Limb (tissue), 2 donors: ENCODE results near the gene SVIL.
"Not testable (repeated sequence)": the region's sequence is repeated elsewhere in the genome, so short reads cannot be mapped to it uniquely, and the experiment has no call there.

Experiments used
- DNase-seq, 2 donors: peaks; one replicate each; pipeline ENCODE4 v3.0.0-alpha.2; 2016; ENCODE audit errors: extremely low spot score in 2 of 2

SVIL gene

DNA sequence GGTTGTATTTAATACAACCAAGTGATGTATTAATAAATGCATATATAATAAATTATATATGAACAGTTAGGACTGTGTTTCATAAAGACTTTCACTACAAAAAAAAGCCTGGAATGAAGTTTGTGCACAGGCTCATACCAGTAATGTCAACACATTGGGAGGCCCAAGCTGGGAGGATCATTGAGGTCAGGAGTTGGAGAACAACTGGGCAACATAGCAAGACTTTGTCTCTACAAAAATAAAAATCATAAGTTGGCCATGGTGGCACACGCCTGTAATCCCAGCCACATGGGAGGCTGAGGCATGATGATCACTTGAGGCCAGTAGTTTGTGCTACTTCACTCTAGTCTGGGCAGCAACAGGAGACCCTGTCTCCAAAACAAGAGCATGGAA, 15.8 kb upstream of the SVIL start:
- DNase-seq: no peak

DNA sequence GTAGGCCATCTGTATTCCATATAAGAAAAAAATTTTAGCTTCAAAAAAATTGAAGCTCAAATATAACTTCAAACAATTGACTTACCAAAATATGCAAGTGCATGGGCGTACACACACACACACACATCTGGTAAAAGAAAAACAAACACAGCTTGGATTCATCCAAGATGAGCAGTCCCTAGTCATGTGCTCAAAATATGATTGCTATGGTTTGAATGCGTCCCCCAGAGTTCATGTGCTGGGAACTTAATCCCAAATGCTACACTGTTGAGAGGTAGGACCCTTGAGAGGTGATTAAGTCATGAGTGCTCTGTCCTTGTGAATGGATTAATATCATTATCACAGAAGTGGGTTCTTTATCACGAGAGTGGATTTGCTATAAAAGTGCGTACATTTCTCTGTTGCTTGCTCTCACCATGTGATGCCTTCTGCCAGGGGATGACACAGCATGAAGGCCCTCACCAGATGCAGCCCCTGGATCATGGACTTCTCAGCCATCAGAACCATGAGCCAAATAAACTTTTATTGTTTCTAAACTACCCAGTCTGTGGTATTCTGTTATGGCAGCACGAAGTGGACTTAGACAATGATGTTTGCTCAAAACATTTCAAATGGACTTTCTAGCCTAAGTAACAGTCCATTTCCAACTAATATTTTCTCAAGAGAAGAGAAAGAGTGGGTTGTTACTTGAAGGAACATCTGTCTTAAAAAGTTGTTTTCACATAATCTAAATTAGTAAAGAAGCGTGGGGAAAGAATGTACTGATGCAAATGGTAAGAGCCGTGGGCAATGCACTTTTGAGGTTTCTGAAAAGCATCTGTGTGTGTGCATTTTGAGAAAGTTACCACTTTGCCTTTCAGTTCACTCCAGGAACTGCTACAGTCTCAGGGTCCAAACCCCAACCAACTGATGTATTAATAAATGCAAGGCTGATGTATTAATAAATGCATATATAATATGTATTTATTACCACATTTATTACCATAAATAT, 15.1 kb upstream of the SVIL start:
- no peak for DNase-seq

- no peak for DNase-seq
Measured at GRCh38 chr10:29648983-29649268, 14.2 kb upstream of the SVIL start.

DNA sequence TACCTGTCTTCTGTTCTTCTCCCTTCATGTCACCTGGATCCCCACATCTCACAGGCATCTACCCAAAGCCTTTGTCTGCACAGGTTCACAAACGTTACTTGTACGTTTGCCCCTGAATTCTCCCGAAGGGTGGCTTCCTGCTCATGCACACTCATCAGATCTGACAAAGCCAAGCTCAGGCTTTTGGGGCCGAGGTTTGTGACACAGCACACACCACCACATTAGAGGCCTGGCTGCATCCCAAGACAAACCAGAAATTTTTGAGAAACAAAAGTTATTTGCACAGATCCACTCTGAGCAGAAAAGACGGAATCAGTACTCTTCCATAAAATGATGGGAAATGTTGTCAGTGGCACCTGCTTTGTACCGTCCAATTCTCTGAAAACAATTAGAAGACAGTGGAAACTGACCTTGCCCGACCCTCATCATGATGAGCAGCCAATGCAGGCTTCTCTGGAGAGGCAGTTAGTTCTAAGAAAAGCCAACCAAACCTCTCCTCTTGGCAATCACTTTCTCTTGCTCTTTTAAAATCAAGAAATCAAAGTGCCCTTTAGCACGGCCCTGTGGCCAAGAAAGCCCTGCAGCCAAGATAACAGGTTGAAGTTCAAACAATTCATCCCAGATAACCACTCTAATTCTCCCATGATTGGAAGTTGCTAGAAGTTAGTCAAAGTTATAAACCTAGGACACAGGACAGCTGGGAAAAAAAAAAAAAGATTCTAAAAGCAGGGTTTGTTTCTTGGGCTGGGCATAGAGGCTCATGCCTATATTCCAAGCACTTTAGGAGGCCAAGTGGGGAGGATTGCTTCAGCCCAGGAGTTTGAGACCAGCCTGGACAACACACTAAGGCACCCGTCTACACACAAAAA, 13.6 kb upstream of the SVIL start:
- no peak for DNase-seq

- DNase-seq: no peak
Measured at GRCh38 chr10:29647478-29647877, 12.7 kb upstream of the SVIL start.

GRCh38 chr10:29646960-29647461, 12.2 kb upstream of the SVIL start:
- DNase-seq: peak in 1 of 2 donors; percentile 71

DNA sequence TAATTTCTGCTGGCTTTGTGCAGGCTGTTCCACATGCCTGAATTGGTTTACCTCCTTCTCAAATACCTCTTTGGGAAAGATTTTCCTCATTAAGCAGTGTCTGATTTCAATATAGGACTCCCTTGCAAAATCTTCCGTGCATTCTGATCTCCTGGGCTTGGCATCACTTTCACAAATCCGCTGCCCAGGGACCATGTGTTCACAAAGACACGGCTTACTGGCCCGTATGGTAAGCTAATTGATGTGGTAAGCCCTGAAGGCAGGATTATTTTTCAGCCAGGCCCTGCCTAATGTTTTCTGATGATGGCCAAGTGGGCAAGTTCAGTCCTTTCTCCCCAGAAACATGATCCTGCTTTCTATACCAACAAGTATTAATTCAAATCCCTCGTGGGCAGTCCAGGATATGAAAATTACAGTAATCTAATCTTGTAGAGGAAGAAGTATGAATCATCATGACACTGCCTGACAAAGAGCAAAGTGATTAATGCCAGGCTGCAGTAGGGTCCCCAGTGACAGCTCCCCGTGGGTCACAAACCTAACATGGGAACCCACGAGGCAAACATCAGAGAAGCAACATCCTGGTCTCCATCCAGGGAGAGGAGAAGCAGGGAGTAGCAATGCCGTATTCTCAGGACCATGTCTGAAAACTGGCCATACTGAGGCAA, 11.6 kb upstream of the SVIL start:
- DNase-seq: peak; percentile 50 to 61

DNA sequence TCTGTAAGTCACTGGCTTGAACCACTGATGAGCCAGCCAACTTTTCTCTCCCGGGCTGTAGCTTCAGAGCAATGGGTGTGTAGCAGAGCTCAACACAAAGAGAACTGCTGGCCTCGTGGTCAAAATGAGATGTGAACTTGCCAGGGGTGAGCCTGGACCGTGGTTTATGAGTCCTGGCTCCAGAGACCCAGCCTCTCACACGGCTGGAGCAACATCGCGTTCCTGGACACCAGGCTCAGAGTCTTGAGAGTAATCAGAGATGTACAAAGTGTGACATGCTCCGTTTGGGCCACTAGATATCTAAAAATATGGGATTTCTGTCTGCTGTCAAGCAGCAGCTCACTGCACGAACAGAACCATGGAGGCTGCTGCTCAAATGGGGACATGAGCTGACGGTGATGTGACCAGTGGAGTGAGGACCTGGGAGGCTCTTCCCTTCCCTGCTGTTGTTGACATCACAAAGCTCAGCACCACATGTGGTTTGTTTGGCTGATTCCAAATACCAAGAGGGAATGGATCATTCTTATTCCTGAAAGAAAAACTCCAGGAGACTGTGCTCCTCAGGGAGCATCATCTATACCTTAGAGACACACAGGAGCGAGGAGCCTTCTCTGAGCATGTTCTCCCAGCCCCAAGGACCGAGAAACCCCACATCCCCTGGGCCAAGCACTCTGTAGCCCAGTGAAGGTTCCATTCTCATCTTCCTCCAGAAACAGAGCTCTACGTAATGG, 9.2 kb upstream of the SVIL start:
- no peak for DNase-seq

DNA sequence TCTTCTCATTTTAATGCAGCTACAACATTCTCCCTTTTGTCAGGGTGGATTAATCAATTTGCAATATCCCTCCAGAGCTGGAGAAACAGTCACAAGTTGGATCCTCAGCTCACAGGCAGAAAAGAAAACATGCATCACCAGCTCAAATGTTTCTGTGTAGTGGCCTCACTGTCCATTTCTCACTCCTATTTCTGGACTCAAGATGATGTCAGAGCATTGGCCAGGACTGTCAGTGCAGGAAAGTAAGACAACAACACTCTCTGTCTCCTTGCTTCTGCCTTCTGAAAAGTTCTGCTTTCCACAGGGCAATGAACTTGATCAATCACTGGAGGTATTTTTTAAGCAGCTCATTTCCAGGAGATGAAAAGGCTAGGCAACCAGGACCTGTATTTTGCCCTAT, 8.2 kb upstream of the SVIL start:
- no peak for DNase-seq

GRCh38 chr10:29637537-29637936, 2.8 kb upstream of the SVIL start:
- DNase-seq: no peak

GRCh38 chr10:29636178-29636577, 1.4 kb upstream of the SVIL start:
- DNase-seq: no peak

DNA sequence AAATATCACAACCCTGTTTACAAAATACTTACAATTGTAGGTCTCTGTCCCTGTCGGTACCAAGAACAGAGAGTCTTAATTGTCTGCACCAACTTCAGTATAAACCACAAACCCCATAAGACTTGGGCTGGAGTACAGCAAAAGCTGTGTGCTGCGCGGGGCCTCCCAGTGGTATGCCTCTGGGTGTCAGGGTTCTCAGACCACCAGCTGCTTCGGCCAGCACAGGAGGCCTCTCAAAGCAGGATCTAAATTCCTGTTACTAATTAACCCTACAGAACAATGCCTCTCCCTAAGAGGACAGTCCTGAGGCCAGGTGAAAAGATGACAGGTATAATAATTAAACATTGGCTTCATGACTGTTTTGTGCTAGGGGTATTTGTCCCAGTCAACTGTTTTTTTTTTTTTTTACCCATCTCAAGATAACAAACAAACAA, 957 bp upstream of the SVIL start:
- no peak for DNase-seq

GRCh38 chr10:29634105-29634504, 666 bp downstream of the SVIL start:
- no peak for DNase-seq

DNA sequence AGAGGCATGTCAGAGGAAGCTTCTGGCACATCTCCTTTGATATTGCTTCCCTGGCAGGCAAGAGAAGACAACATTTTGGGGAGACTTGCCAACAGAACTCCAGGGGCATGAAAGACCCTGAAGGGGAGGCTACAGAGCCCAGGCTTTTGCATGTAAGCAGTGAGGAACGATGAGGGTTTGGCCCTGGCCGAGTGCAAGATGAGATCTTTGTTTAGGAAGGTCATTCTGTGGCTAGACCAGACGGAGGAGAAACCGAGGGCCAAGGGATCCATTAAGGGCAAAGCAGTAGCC, 3.8 kb downstream of the SVIL start:
- DNase-seq: no peak

DNA sequence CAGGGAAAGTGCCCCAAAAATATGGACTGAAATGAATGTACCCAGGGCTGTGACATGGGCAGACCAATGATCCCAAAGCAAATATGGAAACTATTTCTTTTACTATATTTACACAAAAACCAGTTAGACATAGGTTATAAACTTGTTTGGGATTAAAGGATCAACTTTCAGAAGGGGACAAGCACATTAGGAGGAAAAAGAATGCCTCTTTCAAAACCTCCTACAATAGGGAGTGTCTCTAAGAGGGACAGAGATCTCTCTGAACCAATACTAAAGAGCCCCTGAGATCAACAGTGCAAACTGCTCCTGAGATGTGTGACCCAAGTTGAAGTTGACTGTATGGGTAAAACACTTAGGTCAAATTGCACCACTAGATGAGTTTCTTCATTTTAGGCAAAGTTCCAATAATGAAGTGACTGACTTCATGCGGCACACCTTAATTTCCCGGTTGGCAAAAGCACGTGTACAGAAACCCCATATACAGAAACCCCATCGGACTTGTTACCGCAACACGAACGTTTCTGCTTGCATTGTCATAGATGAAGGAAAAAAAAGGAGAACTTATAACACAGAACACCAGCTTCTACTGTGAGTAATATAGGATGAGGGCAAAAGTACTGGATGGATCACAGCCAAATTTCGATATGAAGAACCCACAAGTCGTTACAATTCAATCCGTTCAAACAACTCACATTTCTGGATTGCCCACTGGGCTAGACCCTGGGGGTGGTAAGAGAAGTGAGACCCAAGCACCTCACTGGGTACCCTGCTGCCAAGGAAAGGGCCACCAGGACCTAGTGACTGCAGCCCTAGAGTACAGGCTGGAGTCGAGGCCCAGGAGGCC, 4.3 kb downstream of the SVIL start:
- DNase-seq: no peak

DNA sequence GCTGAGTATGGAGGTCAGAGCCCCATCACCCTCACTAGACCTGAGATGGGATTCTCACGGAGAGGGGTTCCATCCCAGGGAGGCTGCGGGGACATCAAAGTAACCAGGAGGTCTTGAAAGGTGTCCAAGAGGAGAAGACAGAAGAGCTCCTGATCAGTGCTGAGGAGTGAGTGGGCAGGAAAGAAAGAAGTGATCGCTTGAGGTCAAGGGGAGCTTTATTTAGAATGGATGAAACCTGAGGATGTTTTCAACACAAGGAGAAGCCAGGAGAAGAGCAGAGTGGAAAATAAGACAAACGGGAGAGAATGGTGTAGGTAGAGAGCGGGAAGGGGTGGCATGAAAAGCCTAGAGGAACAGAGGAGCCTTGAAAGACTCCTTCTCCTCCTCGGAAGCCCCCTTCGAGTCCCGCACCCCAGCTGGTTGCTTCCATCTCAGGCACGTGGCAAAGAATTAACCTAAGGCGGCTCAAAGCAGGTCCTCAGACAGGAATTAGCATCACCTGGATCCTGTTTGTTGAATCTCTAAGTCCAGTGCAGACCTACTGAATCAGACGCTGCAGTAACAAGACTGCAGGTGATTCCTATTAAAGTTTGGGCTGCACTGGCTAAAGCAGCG, 5.8 kb downstream of the SVIL start:
- no peak for DNase-seq

- no peak for DNase-seq
Measured at GRCh38 chr10:29628311-29628710, 6.5 kb downstream of the SVIL start.

DNA sequence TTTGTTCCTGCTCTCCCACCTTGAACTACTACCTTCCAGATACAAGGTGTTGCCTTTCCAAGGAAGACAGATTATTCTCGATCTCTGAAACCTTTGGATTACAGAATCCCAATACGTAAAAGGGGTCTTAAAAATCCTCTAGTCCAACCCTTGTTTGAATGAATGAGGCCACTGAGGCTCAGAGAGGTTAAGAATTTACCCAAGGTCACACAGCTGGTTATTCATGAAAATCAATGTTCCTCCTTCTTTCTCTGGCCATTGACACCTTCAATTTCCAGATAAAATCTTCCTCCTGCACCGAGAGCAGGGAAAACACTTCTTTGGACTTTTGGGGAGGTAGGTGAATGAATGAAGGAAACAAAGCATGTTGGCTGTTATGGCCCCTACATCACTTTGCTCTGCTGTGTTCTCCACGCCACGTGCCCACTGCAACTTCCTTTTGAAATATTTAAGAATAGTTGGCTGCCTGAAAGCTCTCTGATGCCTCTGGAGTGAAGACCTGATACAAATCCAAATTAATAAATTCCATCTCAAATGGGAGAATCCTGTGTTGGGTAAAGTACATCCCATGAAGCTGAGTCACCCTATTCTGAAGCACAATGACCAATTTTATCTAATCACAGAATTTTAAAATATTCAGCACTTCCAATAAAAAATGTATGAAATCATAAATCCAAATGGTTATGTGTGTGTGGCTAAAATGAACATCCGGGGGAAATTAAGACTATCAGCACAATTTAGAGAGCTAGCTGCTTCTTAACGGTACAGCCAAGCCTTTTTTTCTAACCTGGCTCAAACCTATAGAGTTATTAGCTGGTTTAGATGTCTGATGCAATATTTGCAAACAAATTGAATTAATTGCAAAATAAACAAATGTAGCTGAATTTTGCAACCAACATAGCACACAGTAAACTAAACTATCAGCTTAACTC, 7.3 kb downstream of the SVIL start:
- DNase-seq: no peak

GRCh38 chr10:29624357-29624756, 10.4 kb downstream of the SVIL start:
- DNase-seq: not testable (repeated sequence)
